ENCODE data around the gene SLC49A3. TPM values are rescaled to one million over a fixed set of nuclear protein-coding genes. Genes with fewer than 3 reads are reported as not detected.

The SLC49A3 gene
- total and polyA plus RNA-seq, 2 of the 13 experiments (the other 11 are each of a cell fraction or from before 2014, with no cell fraction given), result 0.07 to 0.17 TPM

DNA sequence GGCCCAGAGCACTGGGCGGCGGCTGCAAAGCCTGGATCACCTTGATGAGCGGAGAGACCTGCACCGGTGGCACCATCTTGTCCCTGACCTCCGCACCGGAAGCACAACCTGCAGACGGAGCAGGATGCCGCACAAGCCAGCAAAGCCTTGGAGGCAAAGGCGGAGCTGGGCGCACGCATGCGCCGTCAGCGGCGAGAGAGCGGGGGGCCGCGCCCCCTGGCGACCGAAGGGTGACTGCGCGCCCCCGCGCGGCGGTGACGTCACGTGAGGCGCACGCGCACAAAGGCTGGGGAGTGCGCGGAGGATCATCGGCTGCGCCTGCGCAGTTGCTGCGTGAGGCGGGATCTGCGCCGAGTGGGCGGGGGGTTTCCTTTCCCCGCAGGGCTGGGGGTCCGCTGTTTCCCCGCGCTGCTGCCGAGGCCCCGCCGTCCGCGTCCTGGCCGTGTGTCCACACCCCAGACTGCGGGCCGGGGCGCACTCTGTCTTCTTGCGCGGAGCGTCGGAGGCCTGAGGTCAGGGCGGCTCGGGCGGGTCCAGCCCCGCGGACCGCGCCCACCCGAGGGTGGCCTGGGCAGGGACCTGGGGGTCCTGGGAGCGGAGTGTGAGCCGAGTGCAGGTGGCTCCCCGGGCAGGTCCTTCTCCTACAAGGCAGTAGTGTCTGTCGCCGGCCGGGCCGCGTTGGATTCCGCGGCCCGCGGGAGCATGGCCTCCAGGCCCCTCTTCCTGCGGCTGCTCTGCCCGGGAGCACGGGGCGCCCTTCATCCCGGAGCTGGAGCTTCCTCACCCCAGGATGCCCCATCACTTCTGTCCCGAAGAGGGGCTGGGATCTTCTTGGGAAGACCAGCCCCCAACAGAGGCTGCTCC is 14.5 kb downstream of the SLC49A3 start, which contains the start of the genes ATP5ME and MYL5 (continued):
- TF ChIP-seq, protein P1, sequence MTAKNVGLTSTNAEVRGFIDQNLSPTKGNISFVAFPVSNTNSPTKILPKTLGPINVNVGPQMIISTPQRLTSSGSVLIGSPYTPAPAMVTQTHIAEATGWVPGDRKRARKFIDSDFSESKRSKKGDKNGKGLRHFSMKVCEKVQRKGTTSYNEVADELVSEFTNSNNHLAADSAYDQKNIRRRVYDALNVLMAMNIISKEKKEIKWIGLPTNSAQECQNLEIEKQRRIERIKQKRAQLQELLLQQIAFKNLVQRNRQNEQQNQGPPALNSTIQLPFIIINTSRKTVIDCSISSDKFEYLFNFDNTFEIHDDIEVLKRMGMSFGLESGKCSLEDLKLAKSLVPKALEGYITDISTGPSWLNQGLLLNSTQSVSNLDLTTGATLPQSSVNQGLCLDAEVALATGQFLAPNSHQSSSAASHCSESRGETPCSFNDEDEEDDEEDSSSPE (CRISPR knock-in tag; IDR thresholded peaks at IDR 0.05), result peak; percentile 50; the same call in 1 of the 2 replicates
- TF ChIP-seq, protein P2, sequence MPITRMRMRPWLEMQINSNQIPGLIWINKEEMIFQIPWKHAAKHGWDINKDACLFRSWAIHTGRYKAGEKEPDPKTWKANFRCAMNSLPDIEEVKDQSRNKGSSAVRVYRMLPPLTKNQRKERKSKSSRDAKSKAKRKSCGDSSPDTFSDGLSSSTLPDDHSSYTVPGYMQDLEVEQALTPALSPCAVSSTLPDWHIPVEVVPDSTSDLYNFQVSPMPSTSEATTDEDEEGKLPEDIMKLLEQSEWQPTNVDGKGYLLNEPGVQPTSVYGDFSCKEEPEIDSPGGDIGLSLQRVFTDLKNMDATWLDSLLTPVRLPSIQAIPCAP (CRISPR knock-in tag; IDR thresholded peaks at IDR 0.05; ENCODE audit: low read depth), result no peak
- TF ChIP-seq REPIN1 (CRISPR knock-in tag; IDR thresholded peaks at IDR 0.05; ENCODE audit: borderline replicate concordance, low read depth) (peak; percentile 64), FOXK1 (CRISPR knock-in tag; IDR thresholded peaks at IDR 0.05; ENCODE audit: borderline replicate concordance, low read depth) (peak; percentile 94; the same call in 1 of the 2 replicates), MBNL3 (CRISPR knock-in tag; conservative IDR thresholded peaks at IDR 0.05) (no peak), IRF2 (CRISPR knock-in tag; IDR thresholded peaks at IDR 0.05) (peak; percentile 87), AGO1 (IDR thresholded peaks at IDR 0.05; ENCODE audit: low read depth, low read length, poor library complexity, severe bottlenecking) (peak; percentile 68), ZNF83 (CRISPR knock-in tag; IDR thresholded peaks at IDR 0.05; ENCODE audit: borderline replicate concordance) (peak; percentile 31; the same call in 1 of the 2 replicates), KAT7 (CRISPR knock-in tag; IDR thresholded peaks at IDR 0.05; ENCODE audit: borderline replicate concordance) (no peak), KDM6A (CRISPR knock-in tag; IDR thresholded peaks at IDR 0.05; ENCODE audit: low read depth) (no peak), ATF1 (CRISPR knock-in tag; IDR thresholded peaks at IDR 0.05) (no peak), ZNF782 (CRISPR knock-in tag; IDR thresholded peaks at IDR 0.05; ENCODE audit: borderline replicate concordance) (peak; percentile 60; the same call in 1 of the 2 replicates), ZNF251 (CRISPR knock-in tag; IDR thresholded peaks at IDR 0.05) (no peak), NFIC (IDR thresholded peaks at IDR 0.05; ENCODE audit: low read length) (no peak), SATB2 (CRISPR knock-in tag; IDR thresholded peaks at IDR 0.05) (no peak), ESRRA (CRISPR knock-in tag; IDR thresholded peaks at IDR 0.05; ENCODE audit: low read depth) (peak; percentile 72), EP300 (IDR thresholded peaks at IDR 0.05; ENCODE audit: low read depth in 2 of 2, low read length in 2 of 2) (0 out of 4 replicates have a peak, but pooled peaks of 1 of the 2 experiments have one; percentile 10), EP300 (CRISPR knock-in tag; IDR thresholded peaks at IDR 0.05; ENCODE audit: borderline replicate concordance) (no peak; the same call in 1 of the 2 replicates)
- TF ChIP-seq, protein P3, sequence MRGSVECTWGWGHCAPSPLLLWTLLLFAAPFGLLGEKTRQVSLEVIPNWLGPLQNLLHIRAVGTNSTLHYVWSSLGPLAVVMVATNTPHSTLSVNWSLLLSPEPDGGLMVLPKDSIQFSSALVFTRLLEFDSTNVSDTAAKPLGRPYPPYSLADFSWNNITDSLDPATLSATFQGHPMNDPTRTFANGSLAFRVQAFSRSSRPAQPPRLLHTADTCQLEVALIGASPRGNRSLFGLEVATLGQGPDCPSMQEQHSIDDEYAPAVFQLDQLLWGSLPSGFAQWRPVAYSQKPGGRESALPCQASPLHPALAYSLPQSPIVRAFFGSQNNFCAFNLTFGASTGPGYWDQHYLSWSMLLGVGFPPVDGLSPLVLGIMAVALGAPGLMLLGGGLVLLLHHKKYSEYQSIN (CRISPR knock-in tag; IDR thresholded peaks at IDR 0.05; ENCODE audit: borderline replicate concordance), result no peak
- TF ChIP-seq, protein P4, sequence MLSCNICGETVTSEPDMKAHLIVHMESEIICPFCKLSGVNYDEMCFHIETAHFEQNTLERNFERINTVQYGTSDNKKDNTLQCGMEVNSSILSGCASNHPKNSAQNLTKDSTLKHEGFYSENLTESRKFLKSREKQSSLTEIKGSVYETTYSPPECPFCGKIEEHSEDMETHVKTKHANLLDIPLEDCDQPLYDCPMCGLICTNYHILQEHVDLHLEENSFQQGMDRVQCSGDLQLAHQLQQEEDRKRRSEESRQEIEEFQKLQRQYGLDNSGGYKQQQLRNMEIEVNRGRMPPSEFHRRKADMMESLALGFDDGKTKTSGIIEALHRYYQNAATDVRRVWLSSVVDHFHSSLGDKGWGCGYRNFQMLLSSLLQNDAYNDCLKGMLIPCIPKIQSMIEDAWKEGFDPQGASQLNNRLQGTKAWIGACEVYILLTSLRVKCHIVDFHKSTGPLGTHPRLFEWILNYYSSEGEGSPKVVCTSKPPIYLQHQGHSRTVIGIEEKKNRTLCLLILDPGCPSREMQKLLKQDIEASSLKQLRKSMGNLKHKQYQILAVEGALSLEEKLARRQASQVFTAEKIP (CRISPR knock-in tag; IDR thresholded peaks at IDR 0.05; ENCODE audit: borderline replicate concordance), result no peak
- TF ChIP-seq, protein P5, sequence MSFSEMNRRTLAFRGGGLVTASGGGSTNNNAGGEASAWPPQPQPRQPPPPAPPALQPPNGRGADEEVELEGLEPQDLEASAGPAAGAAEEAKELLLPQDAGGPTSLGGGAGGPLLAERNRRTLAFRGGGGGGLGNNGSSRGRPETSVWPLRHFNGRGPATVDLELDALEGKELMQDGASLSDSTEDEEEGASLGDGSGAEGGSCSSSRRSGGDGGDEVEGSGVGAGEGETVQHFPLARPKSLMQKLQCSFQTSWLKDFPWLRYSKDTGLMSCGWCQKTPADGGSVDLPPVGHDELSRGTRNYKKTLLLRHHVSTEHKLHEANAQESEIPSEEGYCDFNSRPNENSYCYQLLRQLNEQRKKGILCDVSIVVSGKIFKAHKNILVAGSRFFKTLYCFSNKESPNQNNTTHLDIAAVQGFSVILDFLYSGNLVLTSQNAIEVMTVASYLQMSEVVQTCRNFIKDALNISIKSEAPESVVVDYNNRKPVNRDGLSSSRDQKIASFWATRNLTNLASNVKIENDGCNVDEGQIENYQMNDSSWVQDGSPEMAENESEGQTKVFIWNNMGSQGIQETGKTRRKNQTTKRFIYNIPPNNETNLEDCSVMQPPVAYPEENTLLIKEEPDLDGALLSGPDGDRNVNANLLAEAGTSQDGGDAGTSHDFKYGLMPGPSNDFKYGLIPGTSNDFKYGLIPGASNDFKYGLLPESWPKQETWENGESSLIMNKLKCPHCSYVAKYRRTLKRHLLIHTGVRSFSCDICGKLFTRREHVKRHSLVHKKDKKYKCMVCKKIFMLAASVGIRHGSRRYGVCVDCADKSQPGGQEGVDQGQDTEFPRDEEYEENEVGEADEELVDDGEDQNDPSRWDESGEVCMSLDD (CRISPR knock-in tag; IDR thresholded peaks at IDR 0.05; ENCODE audit: borderline replicate concordance), result no peak
